Keratinocyte (primary cell): ENCODE results near the gene CUEDC2.

Experiments used
- CTCF ChIP-seq, 3 experiments: IDR thresholded peaks in 1 of 3; conservative IDR thresholded peaks in 1 of 3; optimal IDR thresholded peaks in 1 of 3; 2 replicates in 2 of 3; 3 replicates in 1 of 3; pipeline versions ENCODE3 to v1.5.1; 2011; ENCODE audit warnings: low read length in 3 of 3, mild to moderate bottlenecking in 3 of 3, moderate library complexity in 2 of 3, control low read depth in 1 of 3, inconsistent platforms in 1 of 3; ENCODE audit not compliant: insufficient read depth in 2 of 3; ENCODE audit errors: extremely low read depth in 1 of 3
- EZH2 ChIP-seq: IDR thresholded peaks from one replicate; pipeline ENCODE4 v1.6.1; 2012; ENCODE audit warnings: inconsistent platforms, mild to moderate bottlenecking, low read length, moderate library complexity

GRCh38 chr10:102409604-102410428 lies 22.6 kb downstream of the CUEDC2 start:
- no peak for TF ChIP-seq CTCF (optimal IDR thresholded peaks at IDR 0.05 in 1 of 3, IDR thresholded peaks at IDR 0.05 in 1 of 3, conservative IDR thresholded peaks at IDR 0.05 in 1 of 3; ENCODE audit: extremely low read depth in 1 of 3, insufficient read depth in 2 of 3, low read length in 3 of 3)
- peak; percentile 92 for TF ChIP-seq EZH2
